Nephron progenitor cell (in vitro differentiated cells): ENCODE results near the gene PRPF19.

Source experiments
- DNase-seq: peaks from one replicate; pipeline ENCODE4 v3.0.0; 2021
- H3K27ac Mint-ChIP-seq: 2 replicates; pipeline ENCODE4 v1.8.0; 2021; ENCODE audit warnings: mild to moderate bottlenecking, moderate library complexity, mixed read lengths
- H3K27me3 Mint-ChIP-seq: 2 replicates; pipeline ENCODE4 v1.8.0; 2021; ENCODE audit warnings: mild to moderate bottlenecking, low read depth, mixed read lengths; ENCODE audit not compliant: poor library complexity
- H3K36me3 Mint-ChIP-seq: 2 replicates; pipeline ENCODE4 v1.8.0; 2021; ENCODE audit warnings: low read depth, mixed read lengths
- H3K4me1 Mint-ChIP-seq: 2 replicates; pipeline ENCODE4 v1.8.0; 2021; ENCODE audit warnings: mixed read lengths
- H3K4me3 Mint-ChIP-seq: 2 replicates; pipeline ENCODE4 v1.8.0; 2021; ENCODE audit warnings: mild to moderate bottlenecking, moderate library complexity, mixed read lengths
- H3K9me3 Mint-ChIP-seq: 2 replicates; pipeline ENCODE4 v1.8.0; 2021; ENCODE audit warnings: mild to moderate bottlenecking, moderate library complexity, mixed read lengths
- CTCF ChIP-seq: fragments of 200-600 bp; sonication (generic); IDR thresholded peaks from 2 replicates; pipeline ENCODE4 v1.5.0; 2021; ENCODE audit warnings: antibody characterized with exemption

Gene PRPF19

GRCh38 chr11:60947700-60948099 is 41.3 kb upstream of the PRPF19 start:
- no peak overlapping the region for H3K4me3 Mint-ChIP-seq
- no peaks in the 10 kb centered on the region for H3K9me3 Mint-ChIP-seq
- no peak for DNase-seq
- TF ChIP-seq CTCF, result no peak
- H3K27me3 Mint-ChIP-seq, result peaks cover 47% of the 10 kb centered on the region
- H3K27ac Mint-ChIP-seq, result no peak overlapping the region
- H3K36me3 Mint-ChIP-seq, result no peaks in the 10 kb centered on the region
- H3K4me1 Mint-ChIP-seq, result peaks cover 66% of the 10 kb centered on the region

- DNase-seq, result no peak
- no peak for TF ChIP-seq CTCF
- H3K27me3 Mint-ChIP-seq, result peaks cover 40% of the 10 kb centered on the region
- no peak overlapping the region for H3K27ac Mint-ChIP-seq
- H3K4me1 Mint-ChIP-seq, result peaks cover 62% of the 10 kb centered on the region
- H3K4me3 Mint-ChIP-seq, result no peak overlapping the region
- no peaks in the 10 kb centered on the region for H3K9me3 Mint-ChIP-seq
- no peaks in the 10 kb centered on the region for H3K36me3 Mint-ChIP-seq
These were observed 40.3 kb upstream of the PRPF19 start for GRCh38 chr11:60946601-60947264.

- no peaks in the 10 kb centered on the region for H3K9me3 Mint-ChIP-seq
- no peak for DNase-seq
- H3K4me1 Mint-ChIP-seq, result peaks cover 60% of the 10 kb centered on the region
- no peak overlapping the region for H3K4me3 Mint-ChIP-seq
- no peak overlapping the region for H3K27ac Mint-ChIP-seq
- peaks cover 8% of the 10 kb centered on the region for H3K36me3 Mint-ChIP-seq
- peaks cover 35% of the 10 kb centered on the region for H3K27me3 Mint-ChIP-seq
- TF ChIP-seq CTCF, result no peak
These were observed 38.9 kb upstream of the PRPF19 start for GRCh38 chr11:60945295-60945667.

- DNase-seq, result no peak
- peak; percentile 26 for TF ChIP-seq CTCF
- Mint-ChIP-seq H3K36me3 (peaks cover 8% of the 10 kb centered on the region), H3K4me1 (peaks cover 54% of the 10 kb centered on the region), H3K27me3 (peaks cover 29% of the 10 kb centered on the region), H3K9me3 (no peaks in the 10 kb centered on the region), H3K4me3 (no peak overlapping the region), H3K27ac (no peak overlapping the region)
These were observed 38.3 kb upstream of the PRPF19 start for GRCh38 chr11:60944490-60945294.

- no peak overlapping the region for H3K4me3 Mint-ChIP-seq
- TF ChIP-seq CTCF, result no peak
- H3K27me3 Mint-ChIP-seq, result peaks cover 13% of the 10 kb centered on the region
- H3K4me1 Mint-ChIP-seq, result peaks cover 52% of the 10 kb centered on the region
- DNase-seq, result no peak
- H3K9me3 Mint-ChIP-seq, result no peaks in the 10 kb centered on the region
- H3K36me3 Mint-ChIP-seq, result peaks cover 8% of the 10 kb centered on the region
- no peak overlapping the region for H3K27ac Mint-ChIP-seq
These were observed 36.7 kb upstream of the PRPF19 start for GRCh38 chr11:60942970-60943565.
